ENCODE measurements around the gene XRCC3. TPM values are rescaled to one million over a fixed set of nuclear protein-coding genes. Genes with fewer than 3 reads are reported as not detected.
A peak's percentile ranks its signal among the peaks of the same experiment; 100 is the strongest.

Gene XRCC3
- total and polyA plus RNA-seq, 2 experiments from 2014 or later = 20.4 to 72.9 TPM

DNA sequence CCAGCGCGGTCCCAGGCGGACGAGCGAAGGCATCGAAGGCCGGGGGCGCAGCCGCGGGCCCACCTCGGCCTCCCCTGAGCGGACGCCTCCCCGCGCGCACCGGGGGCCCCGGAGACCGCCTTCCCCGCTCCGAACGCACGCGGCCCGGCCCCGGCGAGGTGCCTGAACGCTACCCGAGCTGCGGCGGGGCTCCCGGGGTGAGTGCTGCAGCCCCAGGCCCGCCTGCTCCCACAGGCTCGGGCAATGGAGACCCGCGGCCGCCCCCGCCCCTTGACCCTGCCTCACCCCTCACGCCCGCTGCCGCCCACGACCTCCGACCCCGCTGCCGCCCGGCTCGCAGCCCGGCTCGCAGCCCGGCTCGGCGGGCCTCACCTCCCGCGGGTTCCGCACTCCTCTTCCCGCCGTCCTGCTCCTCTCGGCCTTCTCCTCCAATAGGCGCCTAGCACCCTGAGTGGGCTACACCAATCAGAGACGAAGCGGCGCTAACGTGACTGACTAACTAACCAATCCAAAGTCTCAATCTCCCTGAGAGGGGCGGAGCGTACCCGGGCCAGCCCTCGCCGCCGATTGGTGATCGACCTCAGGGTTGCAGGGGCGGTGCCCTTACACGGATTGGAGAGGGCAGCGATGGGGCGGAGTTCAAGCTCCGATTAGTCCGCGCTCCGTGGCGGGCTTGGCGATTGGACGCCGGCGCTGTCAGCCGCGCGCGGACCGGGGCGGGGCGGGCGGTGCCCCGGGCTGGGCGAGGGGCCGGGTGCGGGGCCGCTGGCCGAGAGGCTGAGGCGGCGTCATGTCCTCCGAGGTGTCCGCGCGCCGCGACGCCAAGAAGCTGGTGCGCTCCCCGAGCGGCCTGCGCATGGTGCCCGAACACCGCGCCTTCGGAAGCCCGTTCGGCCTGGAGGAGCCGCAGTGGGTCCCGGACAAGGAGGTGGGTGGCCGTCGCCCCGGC is at the start of gene XRCC3, which contains the start of gene ZFYVE21 (continued):
- TF ChIP-seq POLR2AphosphoS5 (IDR thresholded peaks at IDR 0.05; ENCODE audit: low read depth) = peak; percentile 80

DNA sequence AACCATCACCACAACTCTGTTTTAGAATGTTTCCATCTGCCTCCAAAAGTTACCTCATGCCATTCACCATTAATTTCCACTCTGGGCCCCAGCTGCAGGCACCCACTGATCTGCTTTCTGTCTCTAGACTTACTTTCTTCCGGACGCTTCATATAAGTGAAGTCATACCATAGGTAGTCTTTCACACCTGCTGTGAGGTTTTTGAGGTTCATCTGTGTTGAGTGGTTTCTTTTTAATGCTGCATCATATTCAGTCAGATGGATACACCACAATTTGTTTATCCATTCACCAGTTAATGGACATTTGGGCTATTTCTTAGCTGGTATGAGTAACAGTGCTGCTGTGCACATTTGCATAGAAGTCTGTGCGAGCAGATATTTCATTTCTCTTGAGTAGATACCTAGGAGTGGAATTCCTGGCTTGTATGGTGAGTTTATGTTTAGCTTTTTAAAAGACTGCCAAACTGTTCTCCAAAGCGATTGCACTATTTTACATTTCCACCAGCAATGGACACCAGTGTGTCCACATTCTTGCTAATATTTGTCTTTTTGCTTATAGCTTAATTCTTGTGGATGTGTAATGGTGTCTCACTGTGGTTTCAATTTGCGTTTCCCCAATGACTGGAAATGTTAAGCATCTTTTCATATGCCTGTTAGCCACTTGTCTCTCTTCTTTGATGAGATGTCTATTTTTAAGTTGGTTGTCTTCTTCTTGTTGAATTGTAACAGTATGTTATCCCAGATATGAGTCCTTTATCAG is 48.7 kb upstream of the XRCC3 start:
- H3K4me1 Mint-ChIP-seq = peaks cover 15% of the 10 kb centered on the region
- Histone ChIP-seq H3K4me1 (ENCODE audit: insufficient read depth) (peaks cover 12% of the 10 kb centered on the region), H4K20me1 (replicated peaks; ENCODE audit: insufficient read depth) (no peaks in the 10 kb centered on the region), H3K27me3 (ENCODE audit: insufficient read depth) (no peaks in the 10 kb centered on the region), H3K79me2 (replicated peaks; ENCODE audit: insufficient read depth) (no peaks in the 10 kb centered on the region), H3K4me3 (no peak overlapping the region), H3K36me3 (ENCODE audit: insufficient read depth) (no peaks in the 10 kb centered on the region), H2AFZ (no peak overlapping the region), H3K9me2 (ENCODE audit: insufficient read depth) (no peaks in the 10 kb centered on the region), H3F3A (replicated peaks; ENCODE audit: low read depth) (no peaks in the 10 kb centered on the region), H3K27ac (ENCODE audit: low read depth) (no peak overlapping the region), H3K4me2 (no peak overlapping the region)
- DNase-seq (ENCODE audit: low spot score) (no peak), ATAC-seq (no peak)
- no peak overlapping the region for H3K27ac Mint-ChIP-seq
- no peak overlapping the region for H3K4me3 Mint-ChIP-seq
- H3K9me3 Mint-ChIP-seq = no peaks in the 10 kb centered on the region
- H3K36me3 Mint-ChIP-seq (ENCODE audit: low read depth) = no peaks in the 10 kb centered on the region
- no peak for TF ChIP-seq CREB1 (CRISPR knock-in tag; IDR thresholded peaks at IDR 0.05; ENCODE audit: low read depth)
- H3K27me3 Mint-ChIP-seq (ENCODE audit: insufficient read depth, low read depth, poor library complexity) = no peaks in the 10 kb centered on the region

DNA sequence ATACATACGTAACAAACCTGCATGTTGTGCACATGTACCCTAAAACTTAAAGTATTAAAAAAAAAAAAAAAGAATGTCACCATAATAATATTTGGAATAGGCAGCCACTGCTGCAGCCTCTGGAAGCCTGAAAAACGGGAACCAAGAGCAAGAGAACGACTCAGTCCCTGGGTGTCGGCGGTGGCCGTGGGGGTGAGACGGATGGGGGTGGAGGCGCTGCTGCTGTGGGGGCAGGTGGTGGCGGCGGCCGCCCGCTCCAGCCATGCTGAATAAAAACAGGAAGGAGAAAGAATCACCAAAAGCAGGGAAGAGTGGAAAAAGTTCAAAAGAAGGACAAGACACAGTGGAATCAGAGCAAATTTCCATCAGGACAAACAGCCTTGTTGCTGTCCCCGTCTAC is 47.3 kb upstream of the XRCC3 start:
- Mint-ChIP-seq H3K4me1 (peaks cover 15% of the 10 kb centered on the region), H3K4me3 (no peak overlapping the region), H3K36me3 (ENCODE audit: low read depth) (no peaks in the 10 kb centered on the region), H3K27me3 (ENCODE audit: insufficient read depth, low read depth, poor library complexity) (no peaks in the 10 kb centered on the region), H3K27ac (no peak overlapping the region; the same call in 1 of the 2 replicates), H3K9me3 (no peaks in the 10 kb centered on the region)
- ATAC-seq (peak; percentile 50; the same call in 2 of the 3 replicates), DNase-seq (ENCODE audit: low spot score) (no peak)
- H3K4me3 ChIP-seq = no peak overlapping the region
- H3K4me1 ChIP-seq (ENCODE audit: insufficient read depth) = peaks cover 12% of the 10 kb centered on the region
- no peak overlapping the region for H3K27ac ChIP-seq (ENCODE audit: low read depth)
- H2AFZ ChIP-seq = no peak overlapping the region; the same call in 1 of the 2 replicates
- no peaks in the 10 kb centered on the region for H3K36me3 ChIP-seq (ENCODE audit: insufficient read depth)
- no peaks in the 10 kb centered on the region for H3K9me2 ChIP-seq (ENCODE audit: insufficient read depth)
- H4K20me1 ChIP-seq (replicated peaks; ENCODE audit: insufficient read depth) = no peaks in the 10 kb centered on the region
- no peak for TF ChIP-seq EZH2 (IDR thresholded peaks at IDR 0.05; ENCODE audit: low read depth, unreplicated experiment)
- no peak for TF ChIP-seq EZH2phosphoT487 (IDR thresholded peaks at IDR 0.05; ENCODE audit: unreplicated experiment)
- TF ChIP-seq CREB1 (CRISPR knock-in tag; IDR thresholded peaks at IDR 0.05; ENCODE audit: low read depth) = no peak
- TF ChIP-seq POLR2AphosphoS5 (IDR thresholded peaks at IDR 0.05; ENCODE audit: low read depth) = no peak
- no peak for TF ChIP-seq STAT1 (IDR thresholded peaks at IDR 0.05; ENCODE audit: unreplicated experiment)
- TF ChIP-seq ZNF462 (CRISPR knock-in tag; IDR thresholded peaks at IDR 0.05) = no peak
- no peak for TF ChIP-seq ZNF114 (CRISPR knock-in tag; IDR thresholded peaks at IDR 0.05)
- H3K27me3 ChIP-seq (ENCODE audit: insufficient read depth) = no peaks in the 10 kb centered on the region
- no peaks in the 10 kb centered on the region for H3F3A ChIP-seq (replicated peaks; ENCODE audit: low read depth)
- H3K79me2 ChIP-seq (replicated peaks; ENCODE audit: insufficient read depth) = no peaks in the 10 kb centered on the region
- H3K4me2 ChIP-seq = no peak overlapping the region

Measured in GM23338 (cell line).